NOMO-1 treated with DMSO at 0.1 percent for 48 hours (cell line): Measurements from ENCODE around the gene MRPS12.

Source experiments
- DNase-seq: peaks from one replicate; lab custom pipeline; 2025; ENCODE audit not compliant: unreplicated experiment; lab: John Stamatoyannopoulos, UW

The MRPS12 gene

DNA sequence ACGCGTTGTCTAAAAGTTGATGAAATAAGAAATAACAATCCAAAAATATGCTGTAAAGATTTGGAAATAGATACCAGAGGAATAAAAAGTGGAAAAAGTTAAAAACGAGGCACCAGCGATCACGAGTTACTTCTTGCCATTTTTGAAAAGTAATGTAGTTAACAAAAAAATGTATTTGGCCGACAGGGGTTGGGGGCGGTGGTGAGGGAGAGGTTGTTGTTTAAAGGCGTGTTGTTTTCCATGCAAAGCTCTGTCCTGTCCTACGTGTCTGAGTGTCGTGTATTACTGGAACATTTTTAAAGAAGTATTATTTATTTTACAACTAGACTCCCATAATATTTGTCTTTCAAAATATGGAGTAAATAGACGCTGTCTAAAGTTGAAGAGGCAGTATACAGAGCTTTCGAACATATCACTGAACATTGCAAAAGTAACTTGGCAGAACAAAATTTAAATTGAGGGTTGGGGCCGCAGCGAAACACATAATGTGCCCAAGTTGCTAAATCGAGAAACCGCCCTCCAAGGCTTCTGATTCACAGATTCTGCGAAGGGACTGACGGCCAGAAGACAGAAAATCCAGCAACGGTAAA lies 44.0 kb downstream of the MRPS12 start:
- DNase-seq: no peak

DNA sequence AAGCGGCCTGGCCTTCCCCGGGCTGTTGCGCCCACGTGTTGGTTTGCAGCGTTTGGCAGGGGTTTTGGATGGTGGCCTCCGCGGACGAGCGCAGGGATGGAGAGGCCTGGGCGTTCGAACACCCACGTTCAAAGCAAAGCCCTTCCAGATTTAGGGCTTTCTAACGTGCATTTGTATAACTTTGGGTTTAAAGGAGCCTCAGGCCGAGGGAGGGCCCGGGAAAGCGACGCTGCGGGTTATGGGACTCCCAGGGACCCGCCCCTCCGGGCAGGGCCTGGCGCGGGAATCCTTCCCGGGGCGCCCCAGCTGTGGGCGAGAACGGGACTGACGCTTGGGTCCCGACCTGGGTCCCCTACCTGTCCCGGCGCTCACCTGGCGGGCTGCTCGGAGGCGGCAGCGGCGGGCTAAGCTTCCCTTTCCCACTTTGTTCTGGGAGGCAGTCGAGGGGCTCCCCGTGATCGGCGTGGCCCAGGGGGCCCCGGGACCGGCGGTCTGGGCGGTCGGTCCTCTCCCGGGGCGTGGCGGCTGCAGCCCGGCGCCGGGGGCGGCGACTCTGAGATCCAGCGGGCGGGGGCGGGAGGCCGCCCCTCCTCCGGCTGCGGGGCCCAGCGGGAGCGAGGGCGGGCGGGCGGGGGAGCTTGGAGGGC lies 44.6 kb downstream of the MRPS12 start, which contains the start of gene FBXO17:
Gene FBXO17, minus strand, starts transcription at position 529 of the 647 bp plus-strand sequence. CDS start 25,423 bp downstream, outside the sequence.
- no peak for DNase-seq

DNA sequence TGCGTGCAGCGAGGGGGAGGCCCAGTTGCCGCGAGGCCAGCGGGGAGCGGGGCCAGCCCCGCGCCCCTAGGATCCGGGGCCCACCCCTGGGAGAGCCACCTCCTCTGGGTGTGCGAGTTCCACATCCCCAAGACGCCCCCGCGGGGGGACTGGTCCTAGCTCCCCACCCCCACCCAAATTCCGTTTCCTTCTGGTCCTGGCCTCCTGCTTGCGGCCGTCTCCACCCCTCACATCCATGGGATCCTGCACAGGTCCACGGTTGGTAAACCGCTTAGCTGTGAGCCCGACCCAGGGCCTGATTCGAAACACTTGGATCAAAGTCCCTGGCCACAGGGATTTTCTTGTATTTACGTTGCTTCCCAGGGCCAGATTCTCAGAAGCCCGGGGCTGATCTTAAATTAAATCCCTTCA lies 45.1 kb downstream of the MRPS12 start:
- DNase-seq: no peak

DNA sequence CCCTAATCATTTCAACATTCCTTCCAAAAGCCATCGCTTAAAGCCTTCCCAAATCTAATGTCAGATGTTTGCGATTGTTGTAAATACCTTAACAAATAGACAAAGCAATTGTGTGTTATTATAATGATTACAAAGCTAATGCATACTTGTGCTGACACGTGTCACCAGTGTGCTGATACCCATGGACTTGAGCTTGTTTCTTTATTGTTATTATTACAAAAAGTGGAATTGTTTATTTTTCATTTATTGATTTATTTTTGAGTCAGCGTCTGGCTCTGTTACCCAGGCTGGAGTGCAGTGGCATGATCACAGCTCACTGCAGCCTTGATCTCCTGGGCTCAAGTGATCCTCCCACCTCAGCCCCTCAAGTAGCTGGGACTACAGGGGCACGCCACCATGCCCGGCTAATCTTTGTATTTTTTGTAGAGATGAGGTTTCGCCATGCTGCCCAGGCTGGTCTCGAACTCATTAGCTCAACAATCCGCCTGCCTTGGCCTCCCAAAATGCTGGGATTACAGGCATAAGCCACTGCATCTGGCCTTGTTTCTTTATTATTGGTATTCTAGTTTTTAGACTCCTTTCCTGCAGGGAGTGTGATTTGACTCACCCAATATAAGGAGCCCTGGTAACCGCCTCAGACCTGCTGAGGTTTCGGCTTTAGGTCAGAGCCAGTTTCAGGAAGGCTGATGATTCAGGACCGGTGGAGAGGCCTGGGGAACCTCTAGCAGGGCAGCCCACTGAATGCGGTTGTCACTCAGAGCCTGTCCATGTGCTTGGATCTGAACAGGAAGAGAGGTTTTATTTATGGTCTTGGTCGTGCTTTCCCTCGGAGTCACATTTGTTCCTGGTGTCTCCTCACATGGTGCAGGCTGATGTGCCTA lies 46.9 kb downstream of the MRPS12 start:
- DNase-seq: no peak

DNA sequence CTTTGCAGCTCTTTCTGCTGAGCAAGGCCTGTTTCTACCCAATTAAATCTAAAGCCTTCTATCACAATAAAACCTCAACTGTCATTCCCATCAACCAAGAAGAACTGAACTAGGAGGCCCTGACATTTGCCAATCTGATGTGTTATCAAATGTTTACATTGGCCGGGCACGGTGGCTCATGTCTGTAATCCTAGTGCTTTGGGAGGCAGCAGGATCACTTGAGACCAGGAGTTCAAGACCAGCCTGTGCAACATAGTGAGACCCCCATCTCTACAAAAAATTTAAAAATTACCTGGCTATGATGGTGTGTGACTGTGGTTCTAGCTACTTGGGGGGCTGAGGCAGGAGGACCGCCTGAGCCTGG lies 47.6 kb downstream of the MRPS12 start:
- DNase-seq: no peak

DNA sequence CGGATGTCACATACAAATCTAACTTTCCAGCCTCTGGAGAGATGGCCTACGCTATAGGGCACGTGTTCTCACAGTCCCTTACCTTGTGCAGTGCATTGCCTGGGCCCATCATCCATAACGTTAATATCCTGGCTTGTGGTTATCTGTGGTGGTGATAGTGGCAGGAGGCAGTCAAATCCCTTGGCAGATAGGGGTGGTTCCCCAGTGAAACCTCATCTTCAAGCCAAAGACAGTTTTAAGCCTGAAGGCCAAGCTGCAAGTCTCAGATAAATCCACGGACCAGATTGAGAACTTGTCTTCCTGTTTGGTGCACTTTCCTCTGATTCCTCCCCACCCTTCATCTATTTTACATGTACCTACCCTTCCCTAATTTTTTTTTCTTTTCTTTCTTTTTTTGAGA lies 49.1 kb downstream of the MRPS12 start:
- no peak for DNase-seq

DNA sequence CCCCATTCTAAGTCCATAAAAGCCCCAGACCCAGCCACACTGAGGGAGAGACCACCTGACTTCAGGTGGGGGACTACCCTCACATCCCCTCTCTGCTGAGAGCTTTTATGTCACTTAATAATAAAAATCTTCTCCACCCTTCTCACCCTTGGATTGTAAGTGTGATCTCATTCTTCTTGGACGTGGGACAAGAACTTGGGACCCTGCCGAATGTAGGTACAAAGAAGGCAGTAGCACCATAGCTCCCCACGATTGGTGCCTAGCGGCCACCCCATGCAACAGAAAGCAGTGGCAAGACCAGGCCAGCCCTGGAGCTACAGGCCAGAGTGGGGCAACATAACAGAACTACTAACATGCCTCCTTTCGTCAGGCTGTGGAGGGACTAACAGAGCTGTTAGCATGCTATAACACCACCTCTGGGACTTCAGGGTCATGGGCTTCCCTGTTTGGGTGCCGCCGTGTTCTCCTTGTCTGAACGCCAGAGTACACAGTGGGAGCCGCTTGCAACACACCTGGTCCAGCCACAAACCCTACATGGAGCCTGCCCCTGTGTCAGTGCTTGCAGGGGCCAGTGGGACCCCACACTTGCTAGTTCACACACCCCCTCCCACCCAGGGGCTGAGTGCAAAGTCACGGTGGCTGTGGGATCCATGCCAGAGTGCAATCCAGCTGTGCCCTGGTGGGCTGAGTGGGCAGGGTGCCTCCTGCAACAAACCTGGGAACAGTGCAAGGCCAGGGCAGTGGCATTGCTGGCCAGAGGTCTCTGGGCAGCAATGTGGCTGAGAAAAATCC lies 50.0 kb downstream of the MRPS12 start:
- DNase-seq: no peak
